ENCODE measurements around the gene USH2A.

The USH2A gene

DNA sequence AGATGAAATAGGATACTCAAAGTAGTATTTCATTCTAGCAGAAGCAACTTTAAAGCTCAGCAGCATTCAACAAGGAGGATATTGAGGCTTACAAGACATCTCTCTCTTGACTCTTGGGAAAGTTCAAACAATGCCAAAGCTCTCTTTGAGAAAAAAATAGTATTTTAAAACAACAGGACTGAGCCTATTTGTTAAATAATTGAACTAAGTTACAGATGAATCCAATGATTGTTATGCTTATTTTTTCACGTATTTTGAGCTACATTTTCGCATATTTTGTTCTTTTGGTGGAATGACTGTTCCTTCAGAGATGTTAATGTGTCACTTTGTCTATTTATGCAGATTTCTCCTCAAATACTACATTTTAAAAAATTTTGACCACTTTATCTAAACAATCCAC is 655.5 kb downstream of the USH2A start:
- DNase-seq, result no peak
- Histone ChIP-seq H3K27me3 (no peaks in the 10 kb centered on the region), H3K27ac (no peak overlapping the region), H3K36me3 (no peaks in the 10 kb centered on the region), H3K4me3 (no peak overlapping the region), H3K9me3 (no peaks in the 10 kb centered on the region), H3K4me1 (no peaks in the 10 kb centered on the region)
- TF ChIP-seq, protein P1, sequence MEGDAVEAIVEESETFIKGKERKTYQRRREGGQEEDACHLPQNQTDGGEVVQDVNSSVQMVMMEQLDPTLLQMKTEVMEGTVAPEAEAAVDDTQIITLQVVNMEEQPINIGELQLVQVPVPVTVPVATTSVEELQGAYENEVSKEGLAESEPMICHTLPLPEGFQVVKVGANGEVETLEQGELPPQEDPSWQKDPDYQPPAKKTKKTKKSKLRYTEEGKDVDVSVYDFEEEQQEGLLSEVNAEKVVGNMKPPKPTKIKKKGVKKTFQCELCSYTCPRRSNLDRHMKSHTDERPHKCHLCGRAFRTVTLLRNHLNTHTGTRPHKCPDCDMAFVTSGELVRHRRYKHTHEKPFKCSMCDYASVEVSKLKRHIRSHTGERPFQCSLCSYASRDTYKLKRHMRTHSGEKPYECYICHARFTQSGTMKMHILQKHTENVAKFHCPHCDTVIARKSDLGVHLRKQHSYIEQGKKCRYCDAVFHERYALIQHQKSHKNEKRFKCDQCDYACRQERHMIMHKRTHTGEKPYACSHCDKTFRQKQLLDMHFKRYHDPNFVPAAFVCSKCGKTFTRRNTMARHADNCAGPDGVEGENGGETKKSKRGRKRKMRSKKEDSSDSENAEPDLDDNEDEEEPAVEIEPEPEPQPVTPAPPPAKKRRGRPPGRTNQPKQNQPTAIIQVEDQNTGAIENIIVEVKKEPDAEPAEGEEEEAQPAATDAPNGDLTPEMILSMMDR (IDR thresholded peaks at IDR 0.05), result no peak
- intact Hi-C loops (cut with DNase I; ENCODE audit: low total_unique reads), result no loop called here

DNA sequence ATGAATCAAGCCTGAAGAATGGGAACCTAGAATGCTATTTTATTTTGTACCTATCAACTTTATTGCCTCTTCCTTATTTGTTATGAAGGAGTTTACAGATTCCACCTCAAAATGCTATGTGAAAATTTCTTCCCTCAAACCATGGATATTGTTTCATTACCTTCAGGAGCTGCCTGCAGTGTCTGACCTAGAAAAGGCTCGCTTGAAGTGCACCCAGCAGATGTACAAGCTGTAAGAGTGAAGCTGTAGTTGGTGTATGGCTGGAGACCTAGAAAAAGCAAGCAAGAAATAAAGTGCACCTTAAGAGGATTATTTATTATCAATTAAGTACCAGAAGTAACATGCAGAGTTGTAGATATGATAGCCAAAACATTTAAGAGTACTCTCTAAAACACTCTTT is 656.7 kb downstream of the USH2A start:
- Histone ChIP-seq H3K36me3 (no peaks in the 10 kb centered on the region), H3K27me3 (no peaks in the 10 kb centered on the region), H3K27ac (no peak overlapping the region), H3K4me1 (no peaks in the 10 kb centered on the region), H3K9me3 (no peaks in the 10 kb centered on the region), H3K4me3 (no peak overlapping the region)
- DNase-seq, result no peak
- intact Hi-C loops (cut with DNase I; ENCODE audit: low total_unique reads), result no loop called here
- TF ChIP-seq, protein P1 (IDR thresholded peaks at IDR 0.05), result no peak

DNA sequence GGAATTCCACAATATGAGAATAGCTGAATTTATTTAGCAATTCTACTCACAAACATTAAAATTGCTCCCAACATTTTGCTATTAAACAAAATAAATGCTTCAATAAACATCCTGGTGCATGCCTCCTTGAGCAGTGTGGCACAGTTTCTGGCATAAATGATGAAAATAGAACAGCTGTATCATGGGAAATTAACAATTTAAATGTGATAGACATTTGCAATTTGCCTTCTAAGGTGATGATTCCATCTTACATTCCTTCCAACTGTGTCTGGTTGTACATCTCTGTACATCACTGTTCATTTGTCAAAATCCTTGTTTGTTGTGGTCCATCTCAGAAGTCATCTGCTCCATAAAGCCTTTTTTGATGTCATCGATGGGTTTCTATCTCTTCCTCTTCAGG is 657.4 kb downstream of the USH2A start:
- Histone ChIP-seq H3K4me3 (no peak overlapping the region), H3K4me1 (no peaks in the 10 kb centered on the region), H3K27ac (no peak overlapping the region), H3K36me3 (no peaks in the 10 kb centered on the region), H3K9me3 (no peaks in the 10 kb centered on the region), H3K27me3 (no peaks in the 10 kb centered on the region)
- intact Hi-C loops (cut with DNase I; ENCODE audit: low total_unique reads), result no loop called here
- no peak for DNase-seq
- TF ChIP-seq, protein P1 (IDR thresholded peaks at IDR 0.05), result no peak

DNA sequence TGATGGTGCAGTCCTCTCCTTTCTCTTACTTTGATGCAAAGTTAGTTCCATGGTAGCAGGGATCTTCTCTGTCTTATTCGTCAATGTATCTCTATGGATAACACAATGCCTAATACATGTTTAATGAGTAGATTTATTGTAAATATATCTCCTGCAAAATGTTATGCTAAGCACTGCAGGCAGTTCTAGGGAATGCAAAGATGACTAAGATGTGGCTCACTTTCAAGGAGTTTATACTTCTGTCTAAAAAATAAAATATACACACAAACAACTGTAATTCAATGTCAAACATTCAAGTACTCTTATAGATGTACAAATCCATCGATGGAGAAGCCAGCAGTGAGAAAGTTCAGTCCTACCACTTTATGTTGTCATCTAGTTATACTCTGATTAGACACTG is 661.8 kb downstream of the USH2A start:
- intact Hi-C loops (cut with DNase I; ENCODE audit: low total_unique reads), result no loop called here
- Histone ChIP-seq H3K4me3 (no peak overlapping the region), H3K36me3 (no peaks in the 10 kb centered on the region), H3K9me3 (no peaks in the 10 kb centered on the region), H3K27me3 (no peaks in the 10 kb centered on the region), H3K27ac (no peak overlapping the region), H3K4me1 (no peaks in the 10 kb centered on the region)
- TF ChIP-seq, protein P1 (IDR thresholded peaks at IDR 0.05), result no peak
- no peak for DNase-seq

DNA sequence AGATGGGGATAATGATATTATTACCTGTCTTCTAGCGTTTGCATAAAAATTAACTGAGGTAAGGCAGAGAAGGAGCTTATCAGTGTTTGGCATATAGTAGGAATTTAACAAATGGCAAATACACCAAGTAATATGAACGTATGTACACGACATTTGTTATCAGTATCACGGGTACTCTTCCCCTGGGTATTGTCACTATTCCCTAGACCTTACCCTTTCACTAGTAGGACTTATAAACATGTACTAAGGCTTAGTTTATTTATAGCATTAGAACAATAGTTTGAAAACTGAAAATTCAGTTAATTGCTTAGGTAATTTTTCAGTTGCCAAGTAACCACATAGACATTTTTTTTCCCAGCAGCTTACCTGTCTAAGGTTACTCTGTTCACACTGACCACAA is 669.1 kb downstream of the USH2A start:
- Histone ChIP-seq H3K4me1 (no peaks in the 10 kb centered on the region), H3K4me3 (no peak overlapping the region), H3K36me3 (no peaks in the 10 kb centered on the region), H3K27ac (no peak overlapping the region), H3K9me3 (no peaks in the 10 kb centered on the region), H3K27me3 (no peaks in the 10 kb centered on the region)
- DNase-seq, result no peak
- TF ChIP-seq, protein P1 (IDR thresholded peaks at IDR 0.05), result no peak
- intact Hi-C loops (cut with DNase I; ENCODE audit: low total_unique reads), result no loop called here

DNA sequence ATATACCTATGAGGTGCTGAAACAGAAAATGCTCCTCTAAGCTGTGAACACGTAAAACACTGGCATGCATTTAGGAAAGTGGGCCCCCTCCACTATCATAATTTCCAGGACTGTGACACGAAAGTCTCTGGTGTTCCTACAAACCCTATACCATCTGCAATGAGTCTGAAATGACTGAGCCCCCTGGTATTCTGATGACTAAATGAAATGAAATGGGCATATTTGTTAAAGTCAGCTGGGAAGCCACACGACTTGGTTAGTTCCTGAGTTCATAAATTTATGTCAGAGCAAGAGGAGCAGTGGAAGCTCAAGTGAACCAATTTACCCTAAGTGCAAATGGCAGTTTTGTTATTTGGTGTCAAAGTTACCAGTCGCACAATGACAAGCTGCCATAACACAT is 673.8 kb downstream of the USH2A start:
- H3K27ac ChIP-seq, result no peak overlapping the region
- no peak overlapping the region for H3K4me3 ChIP-seq
- intact Hi-C loops (cut with DNase I; ENCODE audit: low total_unique reads), result no loop called here
- no peaks in the 10 kb centered on the region for H3K27me3 ChIP-seq
- TF ChIP-seq, protein P1 (IDR thresholded peaks at IDR 0.05), result no peak
- no peak for DNase-seq
- no peaks in the 10 kb centered on the region for H3K9me3 ChIP-seq
- H3K36me3 ChIP-seq, result no peaks in the 10 kb centered on the region
- no peaks in the 10 kb centered on the region for H3K4me1 ChIP-seq
